HepG2 (cell line): ENCODE data around the gene DIPK1A. TPM values are rescaled to one million over a fixed set of nuclear protein-coding genes. Genes with fewer than 3 reads are reported as not detected.
A peak's percentile ranks its signal among the peaks of the same experiment; 100 is the strongest.

ENCODE experiments used
- CCAR2 ChIP-seq: fragments of 200-400 bp; formaldehyde crosslinking; optimal IDR thresholded peaks from 2 replicates; pipeline ENCODE3; 2018; ENCODE audit warnings: low read depth, mild to moderate bottlenecking, low read length, moderate library complexity
- HDAC1 ChIP-seq: sonication (generic); formaldehyde crosslinking; IDR thresholded peaks from 2 replicates; pipeline ENCODE4 v1.5.1; 2020; ENCODE audit warnings: mild to moderate bottlenecking, missing genetic modification reagents
- MIXL1 ChIP-seq: IDR thresholded peaks from 2 replicates; pipeline ENCODE4 v1.6.1; 2016
- MTF1 ChIP-seq: sonication (generic); formaldehyde crosslinking; IDR thresholded peaks from 2 replicates; pipeline ENCODE4 v1.5.0; 2020; ENCODE audit warnings: missing genetic modification reagents
- NAIF1 ChIP-seq: sonication (generic); formaldehyde crosslinking; IDR thresholded peaks from 2 replicates; pipeline ENCODE4 v1.5.0; 2020; ENCODE audit warnings: mild to moderate bottlenecking, missing genetic modification reagents, borderline replicate concordance
- NFIC ChIP-seq: IDR thresholded peaks from 2 replicates; pipeline ENCODE4 v1.6.1; 2012; ENCODE audit warnings: mild to moderate bottlenecking, low read length, inconsistent platforms
- NR2F1 ChIP-seq, 2 experiments: fragments of 450-650 bp in 1 of 2; formaldehyde crosslinking in 1 of 2; IDR thresholded peaks; 2 replicates each; pipeline versions ENCODE4 v1.5.0 to v1.6.1; 2016 to 2020; ENCODE audit warnings: mild to moderate bottlenecking in 1 of 2, missing compliant biosample characterization in 1 of 2, missing genetic modification reagents in 1 of 2, moderate library complexity in 1 of 2
- PAWR ChIP-seq: sonication (generic); formaldehyde crosslinking; IDR thresholded peaks from 2 replicates; pipeline ENCODE4 v1.4.0; 2020; ENCODE audit warnings: missing genetic modification reagents, mild to moderate bottlenecking, borderline replicate concordance
- POLR2AphosphoS2 ChIP-seq: IDR thresholded peaks from 2 replicates; pipeline ENCODE4 v1.6.1; 2011; ENCODE audit warnings: low read depth, low read length, improper control_type of control experiment
- SMAD9 ChIP-seq: sonication (generic); formaldehyde crosslinking; IDR thresholded peaks from 2 replicates; pipeline ENCODE4 v1.5.1; 2020; ENCODE audit warnings: mild to moderate bottlenecking, missing genetic modification reagents
- STAT6 ChIP-seq: sonication (generic); formaldehyde crosslinking; IDR thresholded peaks from 2 replicates; pipeline ENCODE4 v1.4.0; 2020; ENCODE audit warnings: missing genetic modification reagents, mild to moderate bottlenecking, borderline replicate concordance
- TOE1 ChIP-seq: sonication (generic); formaldehyde crosslinking; IDR thresholded peaks from 2 replicates; pipeline ENCODE4 v1.4.0; 2020; ENCODE audit warnings: mild to moderate bottlenecking, missing genetic modification reagents
- XRCC5 ChIP-seq: fragments of 200-400 bp; formaldehyde crosslinking; optimal IDR thresholded peaks from 2 replicates; pipeline ENCODE3; 2017; ENCODE audit warnings: mild to moderate bottlenecking, low read length
- ZNF260 ChIP-seq: sonication (generic); formaldehyde crosslinking; IDR thresholded peaks from 2 replicates; pipeline ENCODE4 v1.4.0; 2020; ENCODE audit warnings: missing genetic modification reagents, low read depth, mild to moderate bottlenecking, borderline replicate concordance
- ZNF383 ChIP-seq: sonication (generic); formaldehyde crosslinking; IDR thresholded peaks from 2 replicates; pipeline ENCODE4 v1.4.0; 2020; ENCODE audit warnings: missing genetic modification reagents, mild to moderate bottlenecking, borderline replicate concordance
- ZNF569 ChIP-seq: sonication (generic); formaldehyde crosslinking; IDR thresholded peaks from 2 replicates; pipeline ENCODE4 v1.5.0; 2020; ENCODE audit warnings: mild to moderate bottlenecking, missing genetic modification reagents, moderate library complexity, borderline replicate concordance
- ZNF841 ChIP-seq: sonication (generic); formaldehyde crosslinking; IDR thresholded peaks from 2 replicates; pipeline ENCODE4 v1.8.1; 2023; ENCODE audit warnings: missing genetic modification reagents, borderline replicate concordance
- ZNF878 ChIP-seq: sonication (generic); formaldehyde crosslinking; IDR thresholded peaks from 2 replicates; pipeline ENCODE4 v1.8.1; 2023; ENCODE audit warnings: mild to moderate bottlenecking, missing genetic modification reagents, moderate library complexity
- polyA plus RNA-seq, 8 experiments: library from polyadenylated mRNA; depleted of rRNA in 3 of 8; stranded (reverse) in 7 of 8; unstranded in 1 of 8; fragments of >200 nt; fragmentation: Illumina TruSeq in 4 of 8; extraction: Trizol in 4 of 8; gene quantifications; 2 replicates each; pipeline versions ENCODE4 v1.2.1 to v1.2.3, GENCODE V29; 2011 to 2016; ENCODE audit warnings: low read depth in 4 of 8, missing spikeins in 1 of 8, mixed read lengths in 1 of 8; ENCODE audit not compliant: insufficient read depth in 1 of 8
- total RNA-seq, 5 experiments: library from RNA; depleted of rRNA; stranded (reverse); fragments of >200 nt; fragmentation: Illumina TruSeq; extraction: Trizol; gene quantifications; 2 replicates each; pipeline ENCODE4 v1.2.3, GENCODE V29; 2016; ENCODE audit warnings: low read depth in 1 of 5
- TF ChIP-seq, protein P1 (sequence below): sonication (generic); formaldehyde crosslinking; IDR thresholded peaks from 2 replicates; pipeline ENCODE4 v1.4.0; 2020; ENCODE audit warnings: mild to moderate bottlenecking, low read depth, missing genetic modification reagents
- TF ChIP-seq, protein P2 (sequence below): sonication (generic); formaldehyde crosslinking; IDR thresholded peaks from 2 replicates; pipeline ENCODE4 v1.4.0; 2020; ENCODE audit warnings: mild to moderate bottlenecking, missing genetic modification reagents

Gene DIPK1A
- total and polyA plus RNA-seq, 2 of the 13 experiments (the other 11 are each of a cell fraction or from before 2014, with no cell fraction given) = 8.4 TPM

DNA sequence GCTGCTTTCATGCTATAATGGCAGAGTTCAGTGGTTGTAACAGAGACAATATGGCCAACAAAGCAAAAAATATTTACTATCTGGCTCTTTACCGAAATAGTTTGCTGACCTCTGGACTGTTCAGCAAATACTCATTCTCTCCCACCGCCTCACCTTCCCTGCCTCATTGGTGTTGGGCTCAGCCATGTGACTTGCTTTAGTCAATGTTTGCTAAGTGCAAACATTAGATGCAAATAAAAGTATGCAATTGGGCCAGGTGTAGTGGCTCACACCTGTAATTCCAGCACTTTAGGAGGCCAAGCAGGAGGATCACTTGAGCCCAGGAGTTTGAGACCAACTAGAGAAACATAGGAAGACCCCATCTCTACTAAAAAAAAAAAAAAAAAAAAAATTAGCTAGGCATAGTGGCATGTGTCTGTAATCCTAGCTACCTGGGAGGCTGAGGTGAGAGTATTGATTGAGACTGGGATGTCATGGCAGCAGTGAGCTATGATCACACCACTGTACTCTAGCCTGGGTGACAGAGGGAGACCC lies 74.3 kb downstream of the DIPK1A start (continued):
- TF ChIP-seq, protein P1, sequence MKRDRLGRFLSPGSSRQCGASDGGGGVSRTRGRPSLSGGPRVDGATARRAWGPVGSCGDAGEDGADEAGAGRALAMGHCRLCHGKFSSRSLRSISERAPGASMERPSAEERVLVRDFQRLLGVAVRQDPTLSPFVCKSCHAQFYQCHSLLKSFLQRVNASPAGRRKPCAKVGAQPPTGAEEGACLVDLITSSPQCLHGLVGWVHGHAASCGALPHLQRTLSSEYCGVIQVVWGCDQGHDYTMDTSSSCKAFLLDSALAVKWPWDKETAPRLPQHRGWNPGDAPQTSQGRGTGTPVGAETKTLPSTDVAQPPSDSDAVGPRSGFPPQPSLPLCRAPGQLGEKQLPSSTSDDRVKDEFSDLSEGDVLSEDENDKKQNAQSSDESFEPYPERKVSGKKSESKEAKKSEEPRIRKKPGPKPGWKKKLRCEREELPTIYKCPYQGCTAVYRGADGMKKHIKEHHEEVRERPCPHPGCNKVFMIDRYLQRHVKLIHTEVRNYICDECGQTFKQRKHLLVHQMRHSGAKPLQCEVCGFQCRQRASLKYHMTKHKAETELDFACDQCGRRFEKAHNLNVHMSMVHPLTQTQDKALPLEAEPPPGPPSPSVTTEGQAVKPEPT = no peak
- TF ChIP-seq ZNF260 = no peak
- no peak for TF ChIP-seq XRCC5
- no peak for TF ChIP-seq POLR2AphosphoS2
- TF ChIP-seq ZNF878 (CRISPR knock-in tag) = 0 out of 2 replicates have a peak, but pooled peaks have one; percentile 58
- TF ChIP-seq MTF1 = no peak
- TF ChIP-seq ZNF569 (CRISPR knock-in tag) = no peak
- no peak for TF ChIP-seq TOE1 (CRISPR knock-in tag)
- no peak for TF ChIP-seq PAWR (CRISPR knock-in tag)
- TF ChIP-seq NR2F1 (CRISPR knock-in tag; IDR thresholded peaks at IDR 0.05) = peak in 1 of 2 experiments; percentile 65; a peak in 2 of 4 replicates
- TF ChIP-seq, protein P2, sequence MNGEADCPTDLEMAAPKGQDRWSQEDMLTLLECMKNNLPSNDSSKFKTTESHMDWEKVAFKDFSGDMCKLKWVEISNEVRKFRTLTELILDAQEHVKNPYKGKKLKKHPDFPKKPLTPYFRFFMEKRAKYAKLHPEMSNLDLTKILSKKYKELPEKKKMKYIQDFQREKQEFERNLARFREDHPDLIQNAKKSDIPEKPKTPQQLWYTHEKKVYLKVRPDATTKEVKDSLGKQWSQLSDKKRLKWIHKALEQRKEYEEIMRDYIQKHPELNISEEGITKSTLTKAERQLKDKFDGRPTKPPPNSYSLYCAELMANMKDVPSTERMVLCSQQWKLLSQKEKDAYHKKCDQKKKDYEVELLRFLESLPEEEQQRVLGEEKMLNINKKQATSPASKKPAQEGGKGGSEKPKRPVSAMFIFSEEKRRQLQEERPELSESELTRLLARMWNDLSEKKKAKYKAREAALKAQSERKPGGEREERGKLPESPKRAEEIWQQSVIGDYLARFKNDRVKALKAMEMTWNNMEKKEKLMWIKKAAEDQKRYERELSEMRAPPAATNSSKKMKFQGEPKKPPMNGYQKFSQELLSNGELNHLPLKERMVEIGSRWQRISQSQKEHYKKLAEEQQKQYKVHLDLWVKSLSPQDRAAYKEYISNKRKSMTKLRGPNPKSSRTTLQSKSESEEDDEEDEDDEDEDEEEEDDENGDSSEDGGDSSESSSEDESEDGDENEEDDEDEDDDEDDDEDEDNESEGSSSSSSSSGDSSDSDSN (CRISPR knock-in tag) = no peak
- TF ChIP-seq NAIF1 = no peak
- TF ChIP-seq ZNF841 = no peak
- TF ChIP-seq SMAD9 (CRISPR knock-in tag) = no peak
- TF ChIP-seq NFIC = peak; percentile 74; the same call in 1 of the 2 replicates
- 0 out of 2 replicates have a peak, but pooled peaks have one; percentile 40 for TF ChIP-seq STAT6 (CRISPR knock-in tag)
- TF ChIP-seq CCAR2 = no peak
- peak; percentile 45; the same call in 1 of the 2 replicates for TF ChIP-seq MIXL1
- no peak for TF ChIP-seq ZNF383
- TF ChIP-seq HDAC1 (CRISPR knock-in tag) = peak; percentile 44
